H1 (cell line): ENCODE measurements around the gene CENPX. TPM values are rescaled to one million over a fixed set of nuclear protein-coding genes. Genes with fewer than 3 reads are reported as not detected.

Experiments
- CTCF ChIA-PET: fragments of 300-600 bp; sonication (Branson Sonifier 250); formaldehyde crosslinking; loops from one replicate; lab custom pipeline; 2021; ENCODE audit not compliant: partially characterized antibody; lab: Charles Lee
- POLR2A ChIA-PET: fragments of 300-600 bp; sonication (Branson Sonifier 250); formaldehyde crosslinking; loops from one replicate; lab custom pipeline; 2021; ENCODE audit warnings: inconsistent platforms; ENCODE audit not compliant: partially characterized antibody; lab: Charles Lee
- DNase-seq, 2 experiments: peaks; one replicate each; pipeline versions ENCODE4 v3.0.0 to v3.0.0-alpha.2; 2010 to 2022; ENCODE audit warnings: low spot score in 2 of 2, low read depth in 1 of 2, mixed read lengths in 1 of 2
- FAIRE-seq: peaks from 2 replicates; lab custom pipeline; 2011; peaks lifted over from hg19 to GRCh38; lab: Jason Lieb, UNC
- H2AFZ ChIP-seq: 2 replicates; pipeline ENCODE4 v1.8.1; 2012; ENCODE audit warnings: low read length, inconsistent platforms
- H2AK5ac ChIP-seq: 2 replicates; pipeline ENCODE4 v1.6.1; 2013; ENCODE audit warnings: low read depth, low read length
- H2BK120ac ChIP-seq: replicated peaks from 2 replicates; pipeline ENCODE3; 2013; ENCODE audit warnings: low read depth, low read length, inconsistent platforms
- H2BK12ac ChIP-seq: 2 replicates; pipeline ENCODE4 v1.6.1; 2013; ENCODE audit warnings: low read depth, low read length
- H2BK15ac ChIP-seq: 2 replicates; pipeline ENCODE4 v1.6.1; 2013; ENCODE audit warnings: low read length
- H2BK20ac ChIP-seq: 2 replicates; pipeline ENCODE4 v1.6.1; 2013; ENCODE audit warnings: low read length
- H2BK5ac ChIP-seq: 2 replicates; pipeline ENCODE4 v1.6.1; 2013; ENCODE audit warnings: low read depth, low read length
- H3K14ac ChIP-seq: 2 replicates; pipeline ENCODE4 v1.6.1; 2013; ENCODE audit warnings: inconsistent platforms; ENCODE audit not compliant: insufficient read length
- H3K18ac ChIP-seq: 2 replicates; pipeline ENCODE4 v1.6.1; 2013; ENCODE audit warnings: low read length; ENCODE audit errors: extremely low read depth
- H3K23ac ChIP-seq: 2 replicates; pipeline ENCODE4 v1.6.1; 2013; ENCODE audit warnings: inconsistent platforms; ENCODE audit not compliant: insufficient read length
- H3K23me2 ChIP-seq: 2 replicates; pipeline ENCODE4 v1.6.1; 2013; ENCODE audit warnings: low read depth, low read length
- H3K27ac ChIP-seq: 2 replicates; pipeline ENCODE4 v1.6.1; 2011; ENCODE audit warnings: low read depth, low read length, inconsistent platforms
- H3K27me3 ChIP-seq, 4 experiments: replicated peaks in 1 of 4; 1 replicate in 1 of 4; 2 replicates in 3 of 4; pipeline versions ENCODE4 v1.6.1 to v1.8.1; 2011 to 2013; ENCODE audit warnings: low read length in 3 of 4, mild to moderate bottlenecking in 3 of 4, inconsistent platforms in 2 of 4, mixed read lengths in 2 of 4, moderate library complexity in 1 of 4; ENCODE audit not compliant: control insufficient read depth in 3 of 4, insufficient read depth in 3 of 4; ENCODE audit errors: extremely low read depth in 1 of 4
- H3K36me3 ChIP-seq, 4 experiments: 2 replicates each; pipeline versions ENCODE4 v1.6.1 to v1.8.1; 2011 to 2013; ENCODE audit warnings: mild to moderate bottlenecking in 4 of 4, low read length in 3 of 4, moderate library complexity in 2 of 4, control low read depth in 1 of 4, inconsistent platforms in 1 of 4; ENCODE audit not compliant: insufficient read depth in 4 of 4, control insufficient read depth in 2 of 4
- H3K4ac ChIP-seq: replicated peaks from 2 replicates; pipeline ENCODE3; 2013; ENCODE audit warnings: low read length, low read depth, mixed read lengths, inconsistent platforms; ENCODE audit not compliant: insufficient read length
- H3K4me1 ChIP-seq, 4 experiments: replicated peaks in 1 of 4; 1 replicate in 1 of 4; 2 replicates in 3 of 4; pipeline versions ENCODE4 v1.6.1 to v1.8.1; 2011 to 2013; ENCODE audit warnings: low read length in 3 of 4, inconsistent platforms in 2 of 4, mixed read lengths in 1 of 4; ENCODE audit not compliant: insufficient read depth in 4 of 4, control insufficient read depth in 3 of 4
- H3K4me2 ChIP-seq, 2 experiments: 2 replicates each; pipeline versions ENCODE4 v1.6.1 to v1.8.1; 2011 to 2013; ENCODE audit warnings: low read depth in 2 of 2, low read length in 2 of 2, control low read depth in 1 of 2, inconsistent platforms in 1 of 2, mild to moderate bottlenecking in 1 of 2; ENCODE audit not compliant: insufficient read depth in 1 of 2
- H3K4me3 ChIP-seq, 4 experiments: fragments of 200-600, 300-600 bp in 1 of 4; sonication (generic), shearing (Covaris generic), sonication (Bioruptor Twin) in 1 of 4; 2 replicates each; pipeline versions ENCODE4 v1.5.1 to v1.8.1; 2011 to 2016; ENCODE audit warnings: low read length in 4 of 4, low read depth in 3 of 4, control low read depth in 2 of 4, inconsistent platforms in 2 of 4, mild to moderate bottlenecking in 2 of 4, mixed read lengths in 1 of 4, moderate library complexity in 1 of 4; ENCODE audit not compliant: insufficient read depth in 2 of 4; ENCODE audit errors: extremely low read depth in 1 of 4
- H3K56ac ChIP-seq: replicated peaks from 2 replicates; pipeline ENCODE3; 2013; ENCODE audit warnings: low read depth, mild to moderate bottlenecking, mixed read lengths, low read length, inconsistent platforms; ENCODE audit not compliant: insufficient read length
- H3K79me1 ChIP-seq: 2 replicates; pipeline ENCODE4 v1.6.1; 2013; ENCODE audit warnings: low read depth, low read length, control low read depth
- H3K79me2 ChIP-seq, 2 experiments: 2 replicates each; pipeline versions ENCODE4 v1.6.1 to v1.8.1; 2012 to 2013; ENCODE audit warnings: low read length in 2 of 2, mild to moderate bottlenecking in 2 of 2, inconsistent platforms in 1 of 2; ENCODE audit not compliant: insufficient read depth in 2 of 2, control insufficient read depth in 1 of 2
- H3K9ac ChIP-seq, 4 experiments: replicated peaks in 1 of 4; 1 replicate in 1 of 4; 2 replicates in 3 of 4; pipeline versions ENCODE4 v1.6.1 to v1.8.1; 2011 to 2013; ENCODE audit warnings: low read depth in 3 of 4, low read length in 3 of 4, control low read depth in 2 of 4, mild to moderate bottlenecking in 2 of 4, moderate library complexity in 2 of 4, inconsistent platforms in 1 of 4; ENCODE audit errors: extremely low read depth in 1 of 4
- H3K9me3 ChIP-seq, 2 experiments: 2 replicates each; pipeline versions ENCODE4 v1.6.1 to v1.8.1; 2012 to 2013; ENCODE audit warnings: mild to moderate bottlenecking in 2 of 2, moderate library complexity in 2 of 2, control low read depth in 1 of 2, inconsistent platforms in 1 of 2, low read depth in 1 of 2, low read length in 1 of 2, mixed read lengths in 1 of 2; ENCODE audit not compliant: insufficient read depth in 2 of 2
- H4K20me1 ChIP-seq, 2 experiments: replicated peaks in 1 of 2; 2 replicates each; pipeline versions ENCODE3 to v1.8.1; 2011 to 2013; ENCODE audit warnings: inconsistent platforms in 2 of 2, low read length in 2 of 2, mild to moderate bottlenecking in 1 of 2; ENCODE audit not compliant: insufficient read depth in 2 of 2, control insufficient read depth in 1 of 2
- H4K5ac ChIP-seq: 2 replicates; pipeline ENCODE4 v1.6.1; 2013; ENCODE audit warnings: low read length, low read depth, mixed read lengths, inconsistent platforms; ENCODE audit not compliant: insufficient read length
- H4K8ac ChIP-seq: 2 replicates; pipeline ENCODE4 v1.8.0; 2013; ENCODE audit warnings: mild to moderate bottlenecking, moderate library complexity, low read length, inconsistent platforms; ENCODE audit not compliant: insufficient read depth; ENCODE audit errors: extremely low read depth
- H4K91ac ChIP-seq: replicated peaks from 2 replicates; pipeline ENCODE3; 2013; ENCODE audit warnings: low read length, mixed read lengths, inconsistent platforms; ENCODE audit not compliant: insufficient read length
- BRCA1 ChIP-seq: IDR thresholded peaks from 2 replicates; pipeline ENCODE4 v1.6.1; 2012; ENCODE audit warnings: low read depth, low read length, improper control_type of control experiment
- CHD1 ChIP-seq: IDR thresholded peaks from 2 replicates; pipeline ENCODE4 v1.6.1; 2012; ENCODE audit warnings: low read depth, low read length, improper control_type of control experiment
- CHD2 ChIP-seq: IDR thresholded peaks from 2 replicates; pipeline ENCODE4 v1.6.1; 2012; ENCODE audit warnings: low read length, improper control_type of control experiment
- GTF2F1 ChIP-seq: IDR thresholded peaks from 2 replicates; pipeline ENCODE4 v1.6.1; 2012; ENCODE audit warnings: low read depth, low read length, improper control_type of control experiment, borderline replicate concordance
- PHF8 ChIP-seq: fragments of 200-600 bp; sonication (generic); conservative IDR thresholded peaks from 2 replicates; pipeline ENCODE4 v1.7.1; 2012; ENCODE audit warnings: low read depth, mild to moderate bottlenecking, inconsistent platforms, low read length, moderate library complexity
- RNF2 ChIP-seq: fragments of 200-900, 300-1000 bp; sonication (generic); IDR thresholded peaks from 2 replicates; pipeline ENCODE4 v1.7.1; 2016; ENCODE audit warnings: borderline replicate concordance, low read depth, mild to moderate bottlenecking, antibody characterized with exemption, low read length; ENCODE audit not compliant: poor library complexity, severe bottlenecking; ENCODE audit errors: missing control alignments
- WGBS, 2 experiments: shearing (Covaris generic) in 1 of 2; methylation state at CpG; one replicate each; pipeline versions ENCODE4 v1.1.6 to v1.1.7; 2013 to 2015; ENCODE audit warnings: low lambda C conversion rate in 2 of 2, mixed read lengths in 2 of 2, inconsistent platforms in 1 of 2, low coverage in 1 of 2, missing lambda C conversion rate in 1 of 2; ENCODE audit not compliant: insufficient replicate concordance in 2 of 2, insufficient coverage in 1 of 2, insufficient read length in 1 of 2; ENCODE audit errors: extremely low coverage in 1 of 2, missing lambda C conversion rate in 1 of 2; 5-methylcytosine and 5-hydroxymethylcytosine counted together
- polyA plus RNA-seq, 7 experiments: library from polyadenylated mRNA; depleted of rRNA in 3 of 7; stranded (reverse) in 5 of 7; unstranded in 2 of 7; fragments of >200 nt in 5 of 7; fragments of 200-250 nt in 2 of 7; gene quantifications; 1 replicate in 5 of 7; 2 replicates in 1 of 7; 4 replicates in 1 of 7; pipeline versions ENCODE4 v1.2.1 to v1.2.3, GENCODE V29; 2011 to 2013; ENCODE audit warnings: missing spikeins in 2 of 7, mixed read lengths in 2 of 7
- total RNA-seq: library from RNA; stranded (reverse); fragmentation: NEBNext Ultra II Directional; extraction: Animal tissue kit (Norgen Biotek cat#: 25700); gene quantifications from 2 replicates; pipeline ENCODE4 v1.2.1, GENCODE V29; 2021
- TF ChIP-seq, protein P1 (sequence below): IDR thresholded peaks from 2 replicates; pipeline ENCODE4 v1.6.1; 2012; ENCODE audit warnings: inconsistent platforms

Gene CENPX
- total and polyA plus RNA-seq, 2 of the 8 experiments (the other 6 are each of a cell fraction or from before 2014, with no cell fraction given), result 116 to 122 TPM

DNA sequence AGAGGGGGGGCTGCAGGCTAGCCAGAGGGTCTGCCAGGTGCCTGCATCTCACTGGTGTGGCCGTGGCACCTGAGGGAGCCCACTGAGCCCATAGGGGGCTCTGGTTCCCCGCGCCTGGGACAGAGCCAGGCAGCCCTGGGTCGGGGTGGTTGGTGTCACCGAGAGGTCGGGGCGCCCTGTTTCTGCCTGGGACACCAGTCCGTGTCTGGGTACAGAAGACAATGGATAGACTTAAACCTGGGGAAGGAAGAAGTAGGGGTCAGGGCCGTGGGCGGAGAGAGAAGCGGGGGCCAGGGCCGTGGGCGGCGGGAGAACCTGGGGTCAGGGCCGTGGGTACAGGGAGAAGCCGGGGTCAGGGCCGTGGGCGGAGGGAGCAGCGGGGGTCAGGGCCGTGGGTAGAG is 25.9 kb upstream of the CENPX start:
- Histone ChIP-seq H3K27me3 (no peaks in the 10 kb centered on the region; a peak in 1 of 7 replicates), H2BK120ac (no peak overlapping the region)
- FAIRE-seq, result no peak

More for the DNA sequence above, 25.9 kb upstream of the CENPX start:
- H3K36me3 ChIP-seq, result peaks cover 0 to 8% (median 2%) of the 10 kb centered on the region in 4 experiments; a peak in 3 of 8 replicates
- no peak overlapping the region for H2BK20ac ChIP-seq
- ChIA-PET CTCF (interaction anchor here (1.1 to 1.4 kb wide), 2 partner anchors 9 to 18 kb away, joined by 3 to 6 read pairs; no protein-coding TSS in a partner anchor), POLR2A (interaction anchor here (0.7 to 13.2 kb wide), 4 partner anchors 8 to 18 kb away, joined by 3 to 161 read pairs (median 5); partner anchors contain the start of genes DUS1L and RAC3)
- H3K79me2 ChIP-seq, result peaks cover 0 to 12% of the 10 kb centered on the region in 2 experiments; a peak in 1 of 4 replicates
- no peak overlapping the region for H4K91ac ChIP-seq
- H4K20me1 ChIP-seq, result peaks cover 4 to 7% of the 10 kb centered on the region in 2 experiments
- H2BK12ac ChIP-seq, result no peak overlapping the region
- H2BK15ac ChIP-seq, result no peak overlapping the region
- H2BK5ac ChIP-seq, result no peak overlapping the region
- no peak overlapping the region for H3K4me2 ChIP-seq
- 89% methylated on average over 19 of the region's 20 CpGs; no CpG with 5 or more reads in 1 of the 2 experiments for WGBS, 2 experiments
- H3K18ac ChIP-seq, result no peak overlapping the region
- no peak overlapping the region for H3K4ac ChIP-seq
- H3K23me2 ChIP-seq, result peaks cover 6% of the 10 kb centered on the region; the same call in 1 of the 2 replicates
- no peaks in the 10 kb centered on the region for H3K9me3 ChIP-seq
- H3K23ac ChIP-seq, result no peak overlapping the region
- no peak overlapping the region for H4K5ac ChIP-seq
- no peak overlapping the region for H3K4me3 ChIP-seq
- H3K27ac ChIP-seq, result no peak overlapping the region
- no peak overlapping the region for H2AK5ac ChIP-seq
- H2AFZ ChIP-seq, result no peak overlapping the region
- peaks cover 0 to 16% (median 9%) of the 10 kb centered on the region in 4 experiments; a peak in 5 of 7 replicates for H3K4me1 ChIP-seq
- no peak overlapping the region for H3K9ac ChIP-seq
- no peak for DNase-seq
- TF ChIP-seq, protein P1, sequence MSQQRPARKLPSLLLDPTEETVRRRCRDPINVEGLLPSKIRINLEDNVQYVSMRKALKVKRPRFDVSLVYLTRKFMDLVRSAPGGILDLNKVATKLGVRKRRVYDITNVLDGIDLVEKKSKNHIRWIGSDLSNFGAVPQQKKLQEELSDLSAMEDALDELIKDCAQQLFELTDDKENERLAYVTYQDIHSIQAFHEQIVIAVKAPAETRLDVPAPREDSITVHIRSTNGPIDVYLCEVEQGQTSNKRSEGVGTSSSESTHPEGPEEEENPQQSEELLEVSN, result no peak
- TF ChIP-seq GTF2F1 (no peak), CHD2 (no peak), CHD1 (no peak), RNF2 (no peak), PHF8 (no peak), BRCA1 (no peak)
- H3K79me1 ChIP-seq, result peaks cover 6% of the 10 kb centered on the region; the same call in 1 of the 2 replicates
- H3K56ac ChIP-seq, result no peak overlapping the region
- no peak overlapping the region for H4K8ac ChIP-seq
- no peak overlapping the region for H3K14ac ChIP-seq
